NCI-H2107 (cell line): Measurements from ENCODE around the gene RFTN1.

Experiments
- DNase-seq: peaks from one replicate; lab custom pipeline; 2025; lab: John Stamatoyannopoulos, UW

The RFTN1 gene

DNA sequence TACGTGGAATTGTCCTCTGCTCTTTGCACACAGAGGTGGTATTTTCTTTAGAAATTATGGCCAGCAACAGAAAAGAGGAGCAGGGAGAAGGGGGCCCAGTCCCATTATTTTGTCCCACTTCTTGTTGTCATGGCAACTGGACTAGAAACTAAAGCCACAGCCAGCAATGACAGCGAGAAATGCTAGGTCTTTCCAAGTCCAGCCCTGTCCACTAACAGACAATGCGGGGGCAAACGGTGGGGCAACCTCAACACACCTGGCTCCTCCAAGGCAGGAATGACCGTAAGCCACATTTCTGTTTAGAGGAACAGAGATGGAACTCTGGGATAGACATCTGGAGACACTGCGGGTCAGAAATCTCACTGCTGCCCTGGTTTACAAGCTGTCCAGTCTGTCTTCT, 107.3 kb downstream of the RFTN1 start:
- DNase-seq: no peak

DNA sequence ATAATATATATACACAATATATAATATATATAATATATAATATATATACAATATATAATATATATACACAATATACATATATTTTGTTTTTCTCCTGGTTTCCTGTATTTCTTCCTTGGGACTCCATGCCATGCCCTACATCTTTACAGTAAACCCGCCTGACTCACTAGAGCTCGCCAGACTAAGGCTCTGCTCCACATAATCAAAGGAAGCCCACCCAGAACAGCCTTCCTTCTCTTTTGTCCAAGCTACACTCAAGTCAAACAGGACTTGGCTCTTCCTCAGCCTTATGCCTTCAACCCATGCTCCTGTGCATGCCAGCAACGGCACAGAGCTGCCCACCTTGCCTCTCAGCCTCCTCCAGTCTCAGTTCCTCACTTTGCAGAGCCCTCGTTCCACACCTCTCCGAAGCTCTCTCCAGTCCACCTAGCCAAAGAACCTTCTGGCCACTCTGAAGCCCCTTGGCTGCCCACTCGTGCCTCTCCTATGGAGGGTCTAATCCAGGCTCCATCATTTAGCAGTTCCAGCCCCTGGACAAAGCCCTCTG, 109.1 kb downstream of the RFTN1 start:
- no peak for DNase-seq

DNA sequence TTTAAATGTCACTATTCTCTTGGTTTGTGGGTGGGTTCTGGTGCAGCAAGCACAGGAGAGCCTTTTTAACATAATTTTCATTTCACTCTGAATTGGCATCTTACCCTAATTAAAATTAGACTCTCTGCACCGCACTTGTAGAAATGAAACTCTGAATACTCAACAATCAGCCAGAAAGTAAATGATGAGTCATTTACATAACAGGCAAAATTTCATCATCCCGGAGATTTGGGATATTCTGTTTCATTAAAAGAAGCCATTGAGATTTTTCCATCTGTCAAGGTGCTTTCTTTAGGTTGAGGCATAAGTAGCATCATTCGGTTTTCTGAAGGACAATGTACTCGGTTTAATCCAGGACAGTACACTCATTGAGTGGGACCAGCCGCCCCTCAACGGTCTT, 111.0 kb downstream of the RFTN1 start:
- no peak for DNase-seq

DNA sequence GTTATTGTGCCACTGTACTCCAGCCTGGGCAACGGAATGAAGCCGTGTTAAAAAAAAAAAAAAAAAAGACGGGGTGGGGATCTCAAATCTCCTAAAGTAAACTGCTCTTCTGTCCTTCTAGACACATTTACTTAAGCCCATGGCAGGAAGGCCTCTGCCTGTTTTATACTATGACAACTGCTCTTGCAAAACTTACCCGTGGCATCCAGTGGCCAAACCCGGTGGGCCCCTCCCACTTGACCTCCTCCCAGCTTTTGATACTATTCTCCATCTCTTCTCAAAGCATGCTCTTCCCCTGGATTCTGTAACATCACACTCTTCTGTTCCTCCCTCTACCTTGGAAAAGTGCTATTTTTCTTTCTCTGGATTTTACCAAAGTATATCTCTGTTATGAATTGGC, 112.2 kb downstream of the RFTN1 start:
- no peak for DNase-seq

DNA sequence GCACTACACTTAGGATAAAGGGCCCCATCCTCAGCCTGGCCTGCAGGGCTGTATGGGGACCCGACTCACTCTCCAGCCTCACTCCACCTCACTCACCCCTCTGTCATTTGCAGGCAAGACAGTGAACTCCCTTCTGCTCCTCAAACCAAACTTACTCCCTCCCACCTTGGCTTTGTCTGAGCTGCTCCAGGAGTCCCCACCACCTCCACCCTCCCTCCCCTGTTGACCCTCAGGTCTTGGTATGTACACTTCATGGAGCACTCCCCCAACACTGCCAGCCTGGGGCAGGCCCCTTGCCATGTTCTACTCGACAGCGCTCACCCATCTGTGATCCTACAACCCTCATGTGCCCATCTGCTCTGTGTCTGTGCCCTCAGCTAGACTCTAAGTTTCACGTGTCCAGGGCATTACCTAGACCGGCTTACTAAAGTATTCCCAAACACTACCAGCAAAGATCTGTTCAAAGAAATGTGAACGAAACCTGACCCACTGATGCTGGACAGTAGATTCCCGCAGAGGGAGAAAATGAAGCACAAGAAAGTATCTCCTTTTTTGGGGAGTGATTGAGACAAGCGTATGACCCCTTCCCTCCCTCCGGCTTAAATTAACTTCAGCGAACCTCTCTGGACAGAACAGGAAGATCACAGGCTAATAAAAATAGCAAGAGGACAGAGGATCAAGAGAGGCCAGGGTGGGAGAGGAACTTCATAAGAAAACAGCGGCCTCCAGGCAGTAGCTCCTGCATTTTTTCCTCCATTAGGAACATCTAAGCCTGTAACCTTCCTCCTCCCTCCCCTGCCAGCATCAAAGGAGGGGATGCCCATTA, 113.2 kb downstream of the RFTN1 start:
- DNase-seq: no peak

DNA sequence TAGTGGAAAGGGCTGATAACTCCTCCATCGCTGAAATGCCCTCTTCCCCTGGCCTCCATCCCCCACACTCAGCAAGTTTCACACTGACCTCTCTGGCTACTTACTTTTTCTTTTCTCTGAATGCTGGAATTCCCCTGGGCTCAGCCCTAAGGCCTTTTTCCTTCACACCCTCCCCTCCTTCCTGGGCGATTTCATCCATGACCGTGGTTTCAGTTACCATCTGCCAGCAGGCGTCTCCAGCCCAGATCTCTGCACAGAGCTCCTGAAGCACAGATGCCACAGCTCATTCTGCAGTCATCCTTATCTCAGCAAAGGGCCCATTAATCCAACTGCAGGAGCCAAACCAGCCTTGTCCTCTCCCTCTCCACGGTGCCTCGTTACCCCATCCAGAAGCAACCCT, 114.0 kb downstream of the RFTN1 start:
- DNase-seq: no peak

DNA sequence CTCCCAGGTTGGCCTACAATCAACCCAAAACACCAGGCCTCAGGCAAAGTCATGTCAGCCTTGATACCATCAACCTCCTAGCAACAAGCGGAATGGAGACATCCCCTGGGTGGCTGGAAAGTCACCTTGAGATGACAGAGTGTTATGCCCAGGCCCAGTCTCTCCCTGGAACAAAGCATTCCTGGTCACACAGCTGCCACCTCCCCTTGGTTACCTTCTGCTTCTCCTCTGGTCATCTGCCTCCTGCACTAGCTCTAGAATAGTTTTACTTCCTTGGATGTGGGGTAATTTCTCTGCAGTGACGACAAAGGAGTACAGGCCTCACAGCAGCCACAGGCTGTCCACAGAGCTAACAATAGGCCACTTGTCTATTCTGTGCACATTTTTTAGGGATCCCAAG, 114.9 kb downstream of the RFTN1 start:
- DNase-seq: no peak

DNA sequence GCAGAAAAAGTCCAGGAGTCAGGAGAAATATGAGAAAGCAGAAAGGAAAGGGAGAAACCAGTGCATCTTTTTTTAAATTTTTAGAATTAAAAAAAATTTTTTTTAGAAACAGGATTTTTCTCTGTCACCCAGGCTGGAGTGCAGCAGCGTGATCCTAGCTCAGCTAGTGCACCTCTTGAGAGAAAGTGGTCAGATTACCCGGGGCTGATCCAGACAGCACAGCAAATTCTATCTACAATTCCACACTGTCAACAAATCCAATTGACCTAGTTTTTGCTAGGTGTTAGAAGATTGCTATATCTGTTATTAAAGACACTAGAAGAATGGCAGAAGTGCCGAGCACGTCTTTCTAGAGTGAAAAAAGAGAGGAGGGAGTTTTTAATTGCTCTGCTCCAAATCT, 117.3 kb downstream of the RFTN1 start:
- no peak for DNase-seq

DNA sequence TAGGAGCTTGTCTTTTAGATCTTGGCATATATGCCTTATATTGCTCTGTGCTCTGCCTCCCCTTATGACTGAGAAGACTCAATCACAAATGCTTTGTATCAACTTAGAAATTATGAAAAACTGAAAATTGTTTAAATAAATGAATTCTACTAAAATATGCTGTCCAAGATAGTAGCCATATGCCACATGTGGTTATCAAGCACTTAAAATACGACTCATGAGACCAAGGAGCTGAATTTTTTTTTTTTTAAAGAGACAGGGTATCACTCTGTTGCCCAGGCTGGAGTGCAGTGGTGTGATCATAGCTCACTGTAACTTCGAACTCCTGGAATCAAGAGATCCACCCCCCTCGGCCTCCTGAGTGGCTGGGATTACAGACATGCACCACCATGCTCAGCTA, 118.3 kb downstream of the RFTN1 start:
- DNase-seq: no peak

DNA sequence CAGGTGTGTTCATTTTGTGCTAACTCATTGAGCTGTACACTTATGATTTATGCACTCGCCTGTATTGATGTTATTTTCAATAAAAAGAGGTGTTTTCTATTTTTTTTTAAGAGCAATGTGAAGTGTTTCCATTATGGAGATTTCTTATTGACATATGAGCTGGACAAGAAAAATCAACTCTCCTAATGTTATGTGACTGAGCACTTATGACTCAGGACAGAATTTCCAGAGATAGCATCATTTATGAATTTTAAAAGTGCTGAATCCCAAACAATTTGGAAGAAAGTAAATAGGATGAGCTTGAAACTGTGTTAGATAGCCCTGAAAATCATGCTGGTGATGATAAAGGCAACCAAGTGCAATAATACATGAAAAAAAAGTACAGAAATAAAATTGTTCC, 118.9 kb downstream of the RFTN1 start:
- DNase-seq: no peak

DNA sequence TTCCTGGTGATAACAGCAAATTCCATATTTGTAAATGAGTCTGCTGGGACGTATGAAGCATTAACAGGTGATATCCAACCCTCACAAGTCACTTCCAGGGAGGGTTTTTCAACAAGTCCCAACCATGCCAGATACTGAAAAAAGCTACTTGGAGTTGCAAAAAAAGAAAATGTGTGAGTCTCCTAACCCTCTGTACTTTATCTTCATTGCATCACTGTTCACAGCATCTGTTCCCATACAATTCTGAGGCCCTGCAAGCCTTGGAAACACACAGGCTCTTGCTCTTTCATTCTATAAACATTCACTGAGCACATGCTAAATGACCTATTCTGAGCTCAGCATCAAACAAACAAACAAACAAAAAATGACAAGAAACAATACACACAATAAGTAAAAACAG, 120.8 kb downstream of the RFTN1 start:
- no peak for DNase-seq

DNA sequence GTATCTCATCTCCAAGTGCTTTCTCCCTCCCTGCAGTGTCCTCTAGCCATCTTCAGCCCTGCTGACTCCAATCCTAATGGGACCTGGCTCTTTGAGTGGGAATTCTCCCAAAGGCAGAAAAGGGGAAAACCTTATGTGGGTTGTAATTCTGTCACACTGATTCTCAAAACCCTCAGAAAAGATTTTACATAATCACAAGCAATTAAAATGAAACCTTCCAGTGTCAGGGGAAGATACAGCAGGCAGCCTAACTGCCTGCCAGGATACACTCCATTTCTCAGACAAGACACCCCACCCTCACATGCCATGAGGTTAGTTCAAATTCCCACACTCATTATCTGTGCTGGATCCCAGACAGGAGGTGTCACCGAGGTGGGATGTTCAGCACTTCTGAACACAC, 121.4 kb downstream of the RFTN1 start:
- no peak for DNase-seq

DNA sequence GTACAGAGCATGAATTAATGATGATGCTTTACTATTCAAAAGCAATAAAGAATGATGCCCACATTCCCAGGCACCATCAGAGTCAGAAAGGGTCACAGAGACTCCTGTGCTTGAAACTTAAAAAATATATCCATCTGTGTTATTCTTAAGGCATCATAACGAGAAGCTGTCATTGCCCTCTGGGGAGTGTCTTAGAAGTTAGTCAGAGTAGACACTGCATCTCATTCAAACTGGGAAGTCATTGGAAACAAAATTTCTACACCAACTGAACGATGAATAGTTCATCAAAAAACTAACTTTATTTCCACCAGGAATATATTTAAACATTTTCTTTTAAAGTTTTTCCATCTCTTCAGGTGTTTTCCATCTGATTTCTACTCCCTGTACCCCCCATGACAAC, 122.9 kb downstream of the RFTN1 start:
- no peak for DNase-seq

DNA sequence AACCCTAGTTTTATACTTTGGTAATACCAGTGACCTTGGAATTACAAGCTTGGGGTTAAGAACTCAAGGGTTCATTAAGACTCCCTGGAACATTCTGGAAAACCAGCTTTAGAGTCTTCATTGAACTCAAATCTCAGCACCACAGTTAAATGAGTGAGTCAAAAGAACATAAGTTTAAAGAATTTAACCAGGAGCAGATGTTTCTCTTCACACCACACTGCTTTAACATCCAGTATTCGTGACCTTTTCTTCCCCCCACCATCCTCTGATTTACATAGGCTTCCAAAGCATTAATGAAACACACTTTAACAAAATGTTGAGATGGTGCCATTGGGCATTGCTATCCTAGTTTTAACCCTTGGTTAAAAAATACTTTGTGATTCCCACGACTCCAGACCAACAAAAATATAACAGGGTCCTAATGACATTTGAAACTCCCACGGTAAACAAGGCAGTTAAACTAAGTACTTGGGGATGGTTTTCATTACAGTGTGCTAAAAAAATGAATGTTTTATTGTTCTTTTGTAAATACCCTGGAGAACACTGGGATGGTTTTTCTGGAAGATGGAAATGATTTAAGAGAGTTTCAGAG, 124.6 kb downstream of the RFTN1 start:
- DNase-seq: no peak

DNA sequence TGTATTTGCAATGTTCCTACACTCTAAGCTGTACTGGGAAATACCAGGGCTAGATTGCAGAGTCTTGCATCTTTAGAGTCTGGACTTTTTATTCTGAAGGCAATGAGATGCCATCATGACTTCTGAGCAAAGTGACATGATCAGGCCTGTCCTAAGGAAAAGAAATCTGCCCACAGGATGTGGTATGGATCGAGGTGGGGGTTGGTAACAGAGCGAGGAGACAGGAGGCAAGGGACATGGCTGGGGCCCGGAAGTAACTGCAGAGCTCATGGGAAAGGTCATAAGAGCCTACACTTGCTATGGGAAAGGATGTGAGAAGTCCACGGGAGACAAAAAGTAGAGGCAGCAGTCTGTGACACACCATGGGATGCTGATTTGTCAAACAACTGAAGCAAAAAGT, 126.9 kb downstream of the RFTN1 start:
- DNase-seq: no peak

DNA sequence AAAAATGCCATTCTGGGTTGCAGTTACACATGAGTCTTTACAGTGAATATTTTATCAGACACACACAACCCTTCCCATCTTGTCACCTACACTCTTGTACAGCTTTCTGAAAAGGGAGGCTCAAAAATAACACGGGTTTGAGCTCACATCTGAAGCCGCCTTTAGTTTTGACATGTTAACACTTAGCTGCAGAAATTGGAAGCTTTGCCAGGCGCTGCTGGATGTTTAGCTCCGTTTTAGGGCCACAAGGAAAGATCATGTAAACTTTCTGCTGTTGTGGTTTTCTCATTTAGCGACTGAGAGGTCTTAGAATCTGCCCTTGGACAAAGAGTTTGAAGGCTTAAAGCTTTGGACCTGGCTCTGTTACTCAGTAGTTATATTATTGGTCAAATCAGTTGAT, 128.3 kb downstream of the RFTN1 start:
- DNase-seq: no peak

DNA sequence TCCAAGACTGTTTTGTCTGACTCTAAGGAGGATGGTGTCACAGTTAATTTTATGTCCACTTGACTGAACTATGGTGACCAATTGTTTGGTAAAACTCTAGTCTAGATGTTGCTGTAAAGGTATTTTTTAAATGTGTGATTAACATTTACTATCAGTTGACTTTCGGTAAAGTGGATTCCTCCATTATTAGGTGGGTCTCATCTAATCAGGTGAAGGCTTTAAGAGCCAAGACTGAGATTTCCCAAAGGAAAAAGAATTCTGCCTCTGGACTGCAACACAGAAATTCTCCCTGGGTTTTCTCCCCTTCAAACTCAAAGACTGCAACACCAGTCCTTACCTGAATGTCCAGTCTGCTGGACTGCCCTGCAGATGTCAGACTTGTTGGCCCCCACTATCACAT, 129.6 kb downstream of the RFTN1 start:
- no peak for DNase-seq

DNA sequence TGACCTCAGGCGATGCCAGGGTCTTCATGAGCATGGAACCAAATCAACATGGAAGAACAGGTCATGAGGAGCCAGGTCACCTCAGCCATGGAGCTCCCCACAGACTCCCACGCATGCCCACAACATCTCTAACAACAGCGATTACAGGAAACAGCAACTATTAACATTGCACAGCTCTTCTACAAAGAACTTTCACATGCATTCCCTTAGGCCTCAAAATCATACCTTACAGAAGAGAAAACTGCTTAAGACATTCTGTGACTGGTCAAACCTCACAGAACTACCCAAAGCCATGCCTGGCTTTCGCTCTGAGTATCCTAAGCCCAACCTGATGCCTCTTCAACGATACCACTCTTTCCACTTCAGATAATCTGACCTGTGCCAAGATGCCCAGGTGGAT, 130.7 kb downstream of the RFTN1 start:
- no peak for DNase-seq

DNA sequence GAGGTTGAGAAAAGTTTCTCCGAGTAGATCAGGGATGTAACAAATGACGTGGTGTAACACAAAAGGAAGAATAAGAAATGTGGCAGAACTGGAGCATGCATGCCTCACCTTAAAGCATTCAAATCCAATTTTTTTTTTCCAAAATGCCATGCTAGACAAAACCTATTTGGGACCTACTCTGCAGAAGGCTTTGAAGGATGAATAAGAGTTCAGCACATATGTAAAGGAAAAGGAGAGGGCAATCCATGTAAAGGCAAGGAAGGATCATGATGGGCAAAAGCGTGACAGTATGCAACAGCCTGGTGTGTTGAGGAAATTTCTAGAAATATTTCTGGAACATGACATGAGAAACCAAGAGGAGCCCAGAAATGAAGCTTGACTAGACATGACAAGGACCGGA, 132.1 kb downstream of the RFTN1 start:
- DNase-seq: no peak

DNA sequence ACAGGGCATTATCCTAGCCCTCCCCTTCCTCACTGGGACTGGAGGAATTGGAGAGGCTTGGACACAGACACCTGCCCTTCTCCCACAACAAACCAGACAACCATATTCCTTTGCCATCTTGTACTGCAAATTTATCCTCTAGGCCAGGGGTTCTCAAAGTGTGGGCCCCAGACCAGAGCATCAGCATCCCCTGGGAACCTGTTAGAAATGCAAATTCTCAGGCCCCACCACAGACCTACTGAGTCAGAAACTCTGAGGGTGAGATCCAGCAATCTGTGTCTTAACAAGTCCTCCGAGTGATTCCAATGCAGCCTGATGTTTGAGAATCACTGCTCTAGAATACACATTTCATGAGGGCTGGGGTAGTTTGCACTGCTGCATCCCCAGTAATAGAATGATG, 133.1 kb downstream of the RFTN1 start:
- no peak for DNase-seq

DNA sequence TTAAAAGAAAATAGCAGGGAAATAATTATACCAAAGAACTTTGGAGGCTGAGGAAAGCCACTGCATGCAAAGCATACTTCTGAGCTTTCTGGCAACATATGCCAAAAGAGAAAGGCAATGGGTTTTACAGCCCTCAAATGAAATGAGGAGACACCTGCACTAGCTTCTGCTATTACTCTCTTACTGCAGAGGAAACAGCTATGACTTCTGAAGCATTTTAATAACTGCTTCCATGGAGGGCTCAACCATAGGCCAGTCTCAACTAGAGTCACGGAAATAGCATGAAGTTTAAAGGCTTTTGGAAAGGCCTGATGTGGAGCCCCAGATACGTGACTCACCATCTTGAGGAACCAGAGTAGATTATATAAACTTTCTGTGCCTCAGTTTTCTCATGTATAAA, 133.7 kb downstream of the RFTN1 start:
- DNase-seq: no peak

DNA sequence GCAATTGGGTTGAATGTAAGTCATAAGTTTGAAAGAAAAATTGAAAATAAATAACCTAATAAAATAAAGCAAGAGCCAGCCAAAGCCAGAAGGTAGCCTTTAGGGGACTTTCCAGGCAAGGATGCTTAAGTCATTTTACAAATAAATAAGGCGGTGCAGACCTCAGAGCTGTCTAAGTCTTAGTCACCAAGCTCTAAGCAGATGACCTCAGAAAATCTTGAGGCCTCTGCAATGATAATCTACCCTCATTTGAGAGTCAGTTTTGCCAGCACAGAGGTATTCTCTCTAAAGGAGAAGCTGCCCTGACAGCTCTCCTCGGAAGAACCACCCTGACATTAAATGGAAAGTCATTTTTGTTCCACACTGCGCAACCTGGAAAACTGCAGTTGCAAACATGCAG, 134.6 kb downstream of the RFTN1 start:
- no peak for DNase-seq

DNA sequence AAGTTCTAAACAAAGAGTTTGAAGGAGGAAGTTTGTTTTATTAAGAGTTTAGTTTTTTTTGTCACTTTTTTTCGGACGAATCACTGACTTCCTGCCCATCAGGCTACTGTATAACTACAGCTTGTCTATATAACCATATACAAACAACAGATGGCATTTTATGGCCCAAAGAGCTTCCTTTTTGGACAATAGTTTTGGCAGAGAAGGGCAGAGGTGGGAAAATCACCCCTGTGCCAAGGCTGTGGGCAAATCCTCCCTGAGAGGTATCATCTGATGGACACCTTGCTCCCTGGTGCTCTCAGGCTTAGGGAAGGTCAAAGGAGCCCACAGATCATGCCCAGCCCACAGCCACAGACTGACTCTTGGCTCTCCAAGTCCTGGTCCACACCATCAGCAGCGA, 135.1 kb downstream of the RFTN1 start:
- DNase-seq: no peak

DNA sequence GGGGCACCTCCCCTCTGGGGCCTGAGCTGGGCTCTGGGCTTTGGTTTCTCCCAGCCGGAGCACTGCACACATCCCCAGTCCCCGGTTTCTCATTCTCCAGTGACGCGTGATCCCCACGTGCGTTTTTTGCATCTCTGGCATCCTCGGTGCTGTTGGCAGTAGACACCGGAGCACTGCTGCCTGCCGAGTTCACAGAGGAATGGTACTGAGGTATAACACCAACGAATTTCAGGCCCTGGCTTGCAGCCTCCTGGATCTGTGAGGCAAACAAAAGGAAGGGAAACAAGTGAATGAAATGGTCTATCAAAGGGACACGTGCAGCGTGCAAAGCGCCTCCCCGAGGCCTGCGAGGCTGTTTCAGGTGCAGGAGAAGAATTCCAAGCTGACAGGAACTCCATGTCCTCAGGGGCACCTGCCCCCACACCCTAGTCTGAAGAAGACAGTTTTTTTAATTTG, 135.6 kb downstream of the RFTN1 start:
- no peak for DNase-seq
